ENCODE results near the gene POLR1F.
"Not testable (repeated sequence)": the region's sequence is repeated elsewhere in the genome, so short reads cannot be mapped to it uniquely, and the experiment has no call there.

Gene POLR1F, protein sequence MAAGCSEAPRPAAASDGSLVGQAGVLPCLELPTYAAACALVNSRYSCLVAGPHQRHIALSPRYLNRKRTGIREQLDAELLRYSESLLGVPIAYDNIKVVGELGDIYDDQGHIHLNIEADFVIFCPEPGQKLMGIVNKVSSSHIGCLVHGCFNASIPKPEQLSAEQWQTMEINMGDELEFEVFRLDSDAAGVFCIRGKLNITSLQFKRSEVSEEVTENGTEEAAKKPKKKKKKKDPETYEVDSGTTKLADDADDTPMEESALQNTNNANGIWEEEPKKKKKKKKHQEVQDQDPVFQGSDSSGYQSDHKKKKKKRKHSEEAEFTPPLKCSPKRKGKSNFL

GRCh38 chr7:19708397-19709248 lies at the start of gene POLR1F:
POLR1F (minus strand) TSS chr7:19709037; CDS start chr7:19709016, 21 bp downstream.
- peak; percentile 95 for DNase-seq

- peak; percentile 59 for DNase-seq
Measured at GRCh38 chr7:19754521-19755116, 45.8 kb upstream of the POLR1F start.

- DNase-seq = no peak
Measured at GRCh38 chr7:19752020-19752419, 43.2 kb upstream of the POLR1F start.

- no peak for DNase-seq
Measured at GRCh38 chr7:19749658-19750057, 40.8 kb upstream of the POLR1F start.

DNA sequence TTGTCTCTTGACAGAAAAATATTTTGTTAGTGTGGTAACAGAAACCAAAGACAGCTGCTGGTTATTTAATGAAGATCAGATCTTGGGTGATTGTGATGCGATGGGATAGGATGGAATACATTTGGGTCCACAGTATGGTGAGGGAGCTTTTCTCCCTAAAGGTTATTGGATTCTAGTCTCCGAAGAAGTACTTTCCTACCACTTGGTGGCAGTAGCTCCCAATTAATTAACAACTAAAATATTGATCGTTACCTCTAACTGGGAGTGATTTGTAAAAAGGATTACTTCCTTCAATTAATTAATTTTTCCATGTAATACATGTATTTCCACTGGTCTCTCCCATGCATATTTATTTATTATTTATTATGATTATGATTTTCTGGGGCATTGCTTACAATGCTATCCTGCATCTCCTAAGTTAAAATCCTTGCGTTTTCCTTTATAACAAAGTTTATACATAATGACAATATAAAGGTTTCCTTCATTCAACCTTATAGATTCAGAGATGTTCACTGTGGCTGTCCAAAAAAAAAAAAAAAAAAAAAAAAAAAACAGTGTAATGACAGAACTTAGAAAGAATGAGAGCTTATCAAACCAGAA lies 39.0 kb upstream of the POLR1F start:
- peak; percentile 58 for DNase-seq

GRCh38 chr7:19744075-19744474 lies 35.2 kb upstream of the POLR1F start:
- DNase-seq = no peak

DNA sequence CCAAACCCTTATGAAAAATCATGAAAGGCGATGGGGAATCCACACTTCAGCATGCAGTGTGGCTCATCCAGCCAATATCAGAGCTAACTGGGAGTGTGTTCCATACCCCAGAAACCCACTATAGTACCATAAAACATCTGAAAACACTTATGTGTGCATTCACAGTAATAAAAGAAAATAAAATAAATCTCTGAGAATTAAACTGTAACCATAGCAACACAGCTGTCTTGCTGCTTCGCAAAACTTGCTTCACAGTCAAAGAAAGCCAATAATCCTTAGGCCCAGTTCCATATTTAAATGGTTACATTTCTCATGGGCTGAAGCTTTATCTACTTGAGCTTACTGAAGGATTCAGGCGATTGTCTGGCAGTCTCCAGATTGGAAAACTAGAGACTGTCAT lies 19.9 kb upstream of the POLR1F start:
- no peak for DNase-seq

GRCh38 chr7:19725770-19726169 lies 16.9 kb upstream of the POLR1F start:
- DNase-seq = no peak

DNA sequence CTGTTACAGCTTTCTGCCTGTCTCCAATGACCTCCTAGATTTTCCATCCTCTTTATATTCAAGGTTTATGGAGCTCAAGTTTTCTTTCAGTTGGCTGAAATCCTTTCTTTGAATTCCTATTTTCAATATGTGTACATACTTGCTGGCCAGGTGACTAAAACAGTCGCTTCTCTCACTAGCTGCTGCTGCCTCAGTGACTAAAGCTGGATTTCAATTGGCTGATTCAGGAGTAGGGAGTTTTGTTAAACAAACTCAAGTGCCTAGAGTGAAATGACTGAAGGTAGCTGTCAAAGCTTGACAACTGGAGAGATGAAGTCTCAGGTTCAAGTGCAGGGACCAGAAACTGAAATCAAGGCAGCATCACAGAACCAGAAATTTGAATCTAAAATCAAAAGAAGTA lies 6.7 kb upstream of the POLR1F start:
- DNase-seq = no peak

GRCh38 chr7:19713676-19714075 lies 4.8 kb upstream of the POLR1F start:
- DNase-seq = peak; percentile 12

- DNase-seq = no peak
Measured at GRCh38 chr7:19709249-19709578, 377 bp upstream of the POLR1F start.

- no peak for DNase-seq
Measured at GRCh38 chr7:19707240-19707639, 1.6 kb downstream of the POLR1F start.

DNA sequence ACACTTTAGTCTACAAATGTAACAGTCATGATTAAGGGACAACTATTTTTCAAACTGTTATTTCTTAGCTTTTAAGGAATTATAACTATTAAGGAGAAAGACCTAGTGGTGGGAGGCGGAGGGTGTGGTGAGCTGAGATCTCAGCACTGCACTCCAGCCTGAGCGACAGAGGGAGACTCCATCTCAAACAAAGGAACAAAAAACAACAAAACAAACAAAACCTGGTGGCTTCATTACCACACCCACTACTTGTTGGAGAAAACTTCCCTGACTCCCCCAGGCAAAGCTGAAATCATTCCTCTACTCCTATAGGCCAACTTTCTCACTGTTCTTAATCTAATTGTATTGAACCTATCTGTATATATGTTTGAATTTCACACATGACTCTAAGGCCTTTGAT lies 3.2 kb downstream of the POLR1F start:
- DNase-seq = no peak

DNA sequence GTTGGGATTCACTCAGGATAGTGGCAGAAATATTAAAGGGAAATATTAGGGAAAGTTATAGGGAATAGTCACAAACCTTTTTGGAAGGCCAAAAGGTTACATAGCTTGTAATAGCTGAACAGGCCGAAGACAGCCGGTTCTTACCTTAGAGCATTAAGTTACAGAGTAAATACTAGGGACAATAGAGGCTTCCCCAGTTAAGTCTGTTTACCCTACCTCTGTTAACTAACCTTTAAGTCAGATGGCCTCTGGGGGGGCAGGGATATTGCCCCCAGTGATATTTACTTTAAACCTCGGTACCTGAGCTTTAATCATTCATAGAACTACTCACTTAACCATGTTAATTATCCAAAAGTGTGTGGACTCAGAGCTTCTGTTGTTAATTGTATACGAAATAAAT lies 7.4 kb downstream of the POLR1F start:
- peak; percentile 57 for DNase-seq

DNA sequence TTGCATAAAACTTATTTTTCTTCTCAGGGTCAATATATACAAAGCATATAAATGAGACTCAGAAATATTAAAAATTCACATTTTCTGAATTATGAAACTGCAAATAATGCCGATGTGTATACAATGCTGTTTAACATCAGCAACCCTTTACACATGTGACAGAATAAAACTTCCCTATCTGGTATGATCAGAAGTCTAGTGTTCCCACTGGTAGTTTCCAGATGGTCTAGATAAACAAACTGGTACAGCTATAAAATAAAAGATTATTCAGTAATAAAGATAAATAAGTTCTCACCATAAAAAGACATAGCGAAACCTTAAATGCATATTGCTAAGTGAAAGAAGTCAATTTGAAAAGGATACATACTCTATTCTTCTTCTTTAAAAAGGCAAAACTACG lies 7.9 kb downstream of the POLR1F start:
- DNase-seq = no peak

DNA sequence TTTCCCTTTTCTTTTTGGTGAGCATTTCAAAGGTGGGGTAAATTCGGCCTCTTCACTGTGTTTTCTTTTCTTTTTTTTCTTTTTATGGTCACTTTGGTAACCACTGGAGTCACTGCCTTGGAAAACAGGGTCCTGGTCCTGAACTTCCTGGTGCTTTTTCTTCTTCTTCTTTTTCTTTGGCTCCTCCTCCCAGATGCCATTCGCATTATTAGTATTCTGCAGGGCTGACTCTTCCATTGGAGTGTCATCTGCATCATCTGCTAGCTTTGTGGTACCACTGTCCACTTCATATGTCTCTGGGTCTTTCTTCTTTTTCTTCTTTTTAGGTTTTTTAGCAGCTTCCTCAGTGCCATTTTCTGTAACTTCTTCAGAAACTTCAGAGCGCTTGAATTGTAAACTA lies 10.5 kb downstream of the POLR1F start:
- DNase-seq = no peak

- DNase-seq = no peak
Measured at GRCh38 chr7:19696926-19697325, 11.9 kb downstream of the POLR1F start.

- DNase-seq = no peak
Measured at GRCh38 chr7:19692111-19692828, 16.6 kb downstream of the POLR1F start.

DNA sequence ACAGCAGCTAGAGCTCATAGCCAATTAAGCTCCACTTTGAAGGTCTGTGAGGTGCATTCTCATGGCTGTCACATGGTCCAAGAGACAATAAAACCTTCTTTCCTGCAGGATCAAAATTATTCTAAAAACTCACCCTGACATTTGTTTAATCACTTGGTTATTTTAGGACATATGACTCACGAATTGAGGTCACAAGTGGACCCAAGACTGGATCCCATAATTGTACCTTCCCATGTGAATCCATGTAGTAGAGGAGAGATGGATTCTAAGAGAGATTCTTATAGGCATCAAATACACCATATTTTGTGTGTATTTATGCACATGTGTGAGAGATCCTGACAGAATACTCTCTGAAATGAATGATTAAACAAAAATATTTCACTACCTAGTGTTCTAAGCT lies 18.1 kb downstream of the POLR1F start:
- DNase-seq = no peak

DNA sequence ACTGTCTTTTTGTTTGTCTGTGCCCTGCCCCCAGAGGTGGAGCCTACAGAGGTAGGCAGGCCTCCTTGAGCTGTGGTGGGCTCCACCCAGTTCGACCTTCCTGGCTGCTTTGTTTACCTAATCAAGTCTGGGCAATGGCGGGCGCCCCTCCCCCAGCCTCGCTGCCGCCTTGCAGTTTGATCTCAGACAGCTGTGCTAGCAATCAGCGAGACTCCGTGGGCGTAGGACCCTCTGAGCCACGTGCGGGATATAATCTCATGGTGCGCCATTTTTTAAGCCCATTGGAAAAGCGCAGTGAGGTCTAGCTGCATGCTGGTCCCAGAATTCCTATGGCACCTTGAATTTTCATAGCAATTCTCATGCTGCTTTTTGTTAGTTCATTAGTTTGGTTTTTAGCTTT lies 19.7 kb downstream of the POLR1F start:
- DNase-seq = not testable (repeated sequence)

DNA sequence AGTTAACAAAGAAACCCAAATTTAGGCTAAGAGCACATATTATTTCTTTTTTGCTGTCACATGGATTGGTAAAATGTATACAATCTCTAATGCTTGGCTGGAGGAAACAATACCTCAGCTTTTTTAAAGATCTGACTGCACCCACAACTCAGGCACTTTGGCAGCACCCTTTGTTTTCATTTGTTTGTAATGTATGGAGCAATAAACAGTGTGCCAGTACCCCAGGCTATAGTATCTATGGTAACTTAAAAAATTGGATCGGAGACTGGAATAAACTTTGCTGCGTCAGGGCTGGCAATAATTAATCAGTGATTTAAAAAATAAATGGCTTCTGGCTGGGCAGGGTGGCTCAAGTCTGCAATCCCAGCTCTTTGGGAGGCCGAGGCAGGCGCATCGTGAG lies 27.2 kb downstream of the POLR1F start:
- no peak for DNase-seq

- DNase-seq = no peak
Measured at GRCh38 chr7:19677180-19677579, 31.7 kb downstream of the POLR1F start.

GRCh38 chr7:19675816-19676215 lies 33.0 kb downstream of the POLR1F start:
- no peak for DNase-seq

Measured in NCI-H774 (cell line).